Measurements from ENCODE around the gene IQCE.

Gene IQCE

GRCh38 chr7:2621061-2621828 is 62.5 kb downstream of the IQCE start:
- DNase-seq, result no peak

- no peak for DNase-seq
These were observed 63.3 kb downstream of the IQCE start for GRCh38 chr7:2621948-2622640.

GRCh38 chr7:2622869-2623697 is 64.3 kb downstream of the IQCE start:
- no peak for DNase-seq

- no peak for DNase-seq
These were observed 64.9 kb downstream of the IQCE start for GRCh38 chr7:2623698-2624014.

GRCh38 chr7:2624293-2624886 is 65.6 kb downstream of the IQCE start:
- no peak for DNase-seq

GRCh38 chr7:2626498-2627117 is 67.8 kb downstream of the IQCE start:
- DNase-seq, result no peak

GRCh38 chr7:2627258-2628129 is 68.7 kb downstream of the IQCE start:
- no peak for DNase-seq

GRCh38 chr7:2628130-2628482 is 69.3 kb downstream of the IQCE start:
- no peak for DNase-seq

GRCh38 chr7:2628891-2629290 is 70.1 kb downstream of the IQCE start:
- no peak for DNase-seq

- DNase-seq, result no peak
These were observed 71.2 kb downstream of the IQCE start for GRCh38 chr7:2629746-2630681.

GRCh38 chr7:2631946-2632732 is 73.4 kb downstream of the IQCE start, which contains the start of gene TTYH3:
TSS of gene TTYH3 (plus strand) at chr7:2631986. CDS start at chr7:2632156, 170 bp downstream.
- DNase-seq, result peak; percentile 79

GRCh38 chr7:2632733-2633537 is 74.2 kb downstream of the IQCE start:
- DNase-seq, result peak; percentile 68

- peak; percentile 73 for DNase-seq
These were observed 74.9 kb downstream of the IQCE start for GRCh38 chr7:2633538-2634266.

- DNase-seq, result no peak
These were observed 75.7 kb downstream of the IQCE start for GRCh38 chr7:2634267-2635145.

- DNase-seq, result no peak
These were observed 76.4 kb downstream of the IQCE start for GRCh38 chr7:2635148-2635668.

GRCh38 chr7:2635810-2636701 is 77.3 kb downstream of the IQCE start:
- no peak for DNase-seq
